Measurements from ENCODE around the gene CPSF6.
A peak's percentile ranks its signal among the peaks of the same experiment; 100 is the strongest.
"Not testable (repeated sequence)": the region's sequence is repeated elsewhere in the genome, so short reads cannot be mapped to it uniquely, and the experiment has no call there.

CPSF6 gene

GRCh38 chr12:69258655-69259054, 19.3 kb downstream of the CPSF6 start:
- DNase-seq (ENCODE audit: low read depth in 2 of 2), result no peak

- no peak for DNase-seq (ENCODE audit: low read depth in 2 of 2)
Measured at GRCh38 chr12:69262264-69262974, 23.1 kb downstream of the CPSF6 start.

GRCh38 chr12:69265205-69265604, 25.8 kb downstream of the CPSF6 start:
- no peak for DNase-seq (ENCODE audit: low read depth in 2 of 2)

GRCh38 chr12:69265633-69266032, 26.3 kb downstream of the CPSF6 start:
- DNase-seq (ENCODE audit: low read depth in 2 of 2), result not testable (repeated sequence)

GRCh38 chr12:69266036-69266635, 26.8 kb downstream of the CPSF6 start:
- no peak for DNase-seq (ENCODE audit: low read depth in 2 of 2)

GRCh38 chr12:69269736-69270135, 30.4 kb downstream of the CPSF6 start:
- DNase-seq (ENCODE audit: low read depth in 2 of 2), result no peak

GRCh38 chr12:69272511-69272910, 33.1 kb downstream of the CPSF6 start:
- DNase-seq (ENCODE audit: low read depth in 2 of 2), result no peak

GRCh38 chr12:69274861-69275260, 35.5 kb downstream of the CPSF6 start:
- no peak for DNase-seq (ENCODE audit: low read depth in 2 of 2)

GRCh38 chr12:69275471-69275891, 36.1 kb downstream of the CPSF6 start:
- no peak for DNase-seq (ENCODE audit: low read depth in 2 of 2)

- DNase-seq (ENCODE audit: low read depth in 2 of 2), result no peak
Measured at GRCh38 chr12:69278814-69279782, 39.7 kb downstream of the CPSF6 start.

GRCh38 chr12:69284131-69284530, 44.8 kb downstream of the CPSF6 start:
- peak in 1 of 2 donors; percentile 12 for DNase-seq (ENCODE audit: low read depth in 2 of 2)

GRCh38 chr12:69287556-69287955, 48.2 kb downstream of the CPSF6 start:
- DNase-seq (ENCODE audit: low read depth in 2 of 2), result no peak

- peak; percentile 70 to 77 for DNase-seq (ENCODE audit: low read depth in 2 of 2)
Measured at GRCh38 chr12:69290545-69291277, 51.3 kb downstream of the CPSF6 start.

- no peak for DNase-seq (ENCODE audit: low read depth in 2 of 2)
Measured at GRCh38 chr12:69291278-69291593, 51.9 kb downstream of the CPSF6 start.

- DNase-seq (ENCODE audit: low read depth in 2 of 2), result no peak
Measured at GRCh38 chr12:69298133-69298532, 58.8 kb downstream of the CPSF6 start.

- DNase-seq (ENCODE audit: low read depth in 2 of 2), result no peak
Measured at GRCh38 chr12:69298947-69299346, 59.6 kb downstream of the CPSF6 start.

- no peak for DNase-seq (ENCODE audit: low read depth in 2 of 2)
Measured at GRCh38 chr12:69304284-69304683, 64.9 kb downstream of the CPSF6 start.

- no peak for DNase-seq (ENCODE audit: low read depth in 2 of 2)
Measured at GRCh38 chr12:69309461-69309860, 70.1 kb downstream of the CPSF6 start.

GRCh38 chr12:69313209-69313608, 73.8 kb downstream of the CPSF6 start:
- DNase-seq (ENCODE audit: low read depth in 2 of 2), result no peak

GRCh38 chr12:69316784-69317183, 77.4 kb downstream of the CPSF6 start:
- not testable (repeated sequence) for DNase-seq (ENCODE audit: low read depth in 2 of 2)

- not testable (repeated sequence) for DNase-seq (ENCODE audit: low read depth in 2 of 2)
Measured at GRCh38 chr12:69317233-69317632, 77.9 kb downstream of the CPSF6 start.

- DNase-seq (ENCODE audit: low read depth in 2 of 2), result no peak
Measured at GRCh38 chr12:69318225-69318624, 78.9 kb downstream of the CPSF6 start.
